ENCODE measurements around the gene PRR3. TPM values are rescaled to one million over a fixed set of nuclear protein-coding genes. Genes with fewer than 3 reads are reported as not detected.

The PRR3 gene
- total and polyA plus RNA-seq, 2 of the 13 experiments (the other 11 are each of a cell fraction or from before 2014, with no cell fraction given): 14.6 to 21.2 TPM

DNA sequence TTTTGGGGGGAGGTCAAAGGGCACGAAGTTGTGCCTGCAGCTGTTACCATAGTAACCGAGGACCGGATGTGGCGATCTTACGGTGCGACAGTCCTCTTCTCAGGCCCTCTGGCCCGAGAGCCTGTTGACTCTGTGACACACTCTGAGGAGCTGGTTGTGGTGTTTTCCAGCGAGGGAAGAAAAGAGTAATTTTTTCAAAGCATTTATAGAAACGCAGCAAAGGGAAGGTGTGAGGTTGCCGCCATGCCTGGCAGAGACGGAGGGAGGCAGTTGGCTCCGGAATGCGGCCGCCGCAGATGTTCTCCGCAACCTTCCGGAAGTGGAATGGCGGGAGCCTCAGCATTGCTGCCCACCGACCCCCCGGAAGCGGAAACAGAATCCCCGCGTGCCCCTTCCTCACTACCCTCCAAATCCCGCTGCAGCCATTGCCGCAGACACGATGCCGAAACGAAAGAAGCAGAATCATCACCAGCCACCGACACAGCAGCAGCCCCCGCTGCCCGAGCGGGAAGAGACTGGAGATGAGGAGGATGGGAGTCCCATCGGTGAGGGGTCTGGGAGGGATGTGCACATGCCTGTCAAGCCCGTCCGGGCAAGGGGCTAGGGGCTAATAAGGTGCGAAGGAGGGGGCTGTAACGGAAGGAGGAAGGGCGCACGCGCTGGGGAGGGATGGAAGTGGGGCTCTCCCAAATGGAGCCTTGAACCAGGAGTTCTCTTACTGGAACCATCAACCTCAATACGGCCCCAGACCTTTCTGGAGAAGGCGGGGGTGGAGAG lies at the start of gene PRR3 (continued):
- TF ChIP-seq HNF4G (IDR thresholded peaks at IDR 0.05; ENCODE audit: borderline replicate concordance, low read depth, low read length) (peak; percentile 57; the same call in 1 of the 2 replicates), HNF4G (CRISPR knock-in tag; IDR thresholded peaks at IDR 0.05; ENCODE audit: borderline replicate concordance, low read depth) (no peak), JUND (CRISPR knock-in tag; IDR thresholded peaks at IDR 0.05) (peak; percentile 90), NFE2 (CRISPR knock-in tag; IDR thresholded peaks at IDR 0.05) (no peak), ZNF577 (CRISPR knock-in tag; IDR thresholded peaks at IDR 0.05; ENCODE audit: borderline replicate concordance, low read depth) (peak; percentile 92), CBX2 (IDR thresholded peaks at IDR 0.05; ENCODE audit: low read depth, low read length) (no peak), CBX2 (CRISPR knock-in tag; IDR thresholded peaks at IDR 0.05; ENCODE audit: low read depth) (no peak), STAG1 (CRISPR knock-in tag; IDR thresholded peaks at IDR 0.05) (no peak), ZSCAN12 (CRISPR knock-in tag; IDR thresholded peaks at IDR 0.05) (0 out of 2 replicates have a peak, but pooled peaks have one; percentile 50), DPF2 (CRISPR knock-in tag; IDR thresholded peaks at IDR 0.05; ENCODE audit: borderline replicate concordance, low read depth) (no peak), ATF7-NPFF (CRISPR knock-in tag; IDR thresholded peaks at IDR 0.05; ENCODE audit: low read depth) (peak; percentile 78), POLR2AphosphoS2 (IDR thresholded peaks at IDR 0.05; ENCODE audit: low read depth, low read length) (no peak), ZBTB21 (CRISPR knock-in tag; IDR thresholded peaks at IDR 0.05) (no peak; the same call in 1 of the 2 replicates), ZNF792 (CRISPR knock-in tag; IDR thresholded peaks at IDR 0.05) (peak; percentile 80; the same call in 1 of the 2 replicates), ZNF251 (CRISPR knock-in tag; IDR thresholded peaks at IDR 0.05) (peak; percentile 91; the same call in 1 of the 2 replicates), ZNF790 (CRISPR knock-in tag; IDR thresholded peaks at IDR 0.05; ENCODE audit: borderline replicate concordance) (peak; percentile 93; the same call in 1 of the 2 replicates), GATAD1 (CRISPR knock-in tag; IDR thresholded peaks at IDR 0.05) (peak; percentile 97), MATR3 (CRISPR knock-in tag; IDR thresholded peaks at IDR 0.05) (no peak; the same call in 1 of the 2 replicates), ZFX (CRISPR knock-in tag; IDR thresholded peaks at IDR 0.05; ENCODE audit: low read depth) (peak; percentile 93), ARNT2 (CRISPR knock-in tag; IDR thresholded peaks at IDR 0.05; ENCODE audit: low read depth) (peak; percentile 88), PHF5A (CRISPR knock-in tag; IDR thresholded peaks at IDR 0.05; ENCODE audit: low read depth, unreplicated experiment) (peak; percentile 34), ZNF761 (CRISPR knock-in tag; conservative IDR thresholded peaks at IDR 0.05) (0 out of 2 replicates have a peak, but pooled peaks have one; percentile 59)
- TF ChIP-seq, protein P1, sequence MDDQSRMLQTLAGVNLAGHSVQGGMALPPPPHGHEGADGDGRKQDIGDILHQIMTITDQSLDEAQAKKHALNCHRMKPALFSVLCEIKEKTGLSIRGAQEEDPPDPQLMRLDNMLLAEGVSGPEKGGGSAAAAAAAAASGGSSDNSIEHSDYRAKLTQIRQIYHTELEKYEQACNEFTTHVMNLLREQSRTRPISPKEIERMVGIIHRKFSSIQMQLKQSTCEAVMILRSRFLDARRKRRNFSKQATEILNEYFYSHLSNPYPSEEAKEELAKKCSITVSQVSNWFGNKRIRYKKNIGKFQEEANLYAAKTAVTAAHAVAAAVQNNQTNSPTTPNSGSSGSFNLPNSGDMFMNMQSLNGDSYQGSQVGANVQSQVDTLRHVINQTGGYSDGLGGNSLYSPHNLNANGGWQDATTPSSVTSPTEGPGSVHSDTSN (CRISPR knock-in tag; IDR thresholded peaks at IDR 0.05; ENCODE audit: borderline replicate concordance): no peak
- TF ChIP-seq, protein P2, sequence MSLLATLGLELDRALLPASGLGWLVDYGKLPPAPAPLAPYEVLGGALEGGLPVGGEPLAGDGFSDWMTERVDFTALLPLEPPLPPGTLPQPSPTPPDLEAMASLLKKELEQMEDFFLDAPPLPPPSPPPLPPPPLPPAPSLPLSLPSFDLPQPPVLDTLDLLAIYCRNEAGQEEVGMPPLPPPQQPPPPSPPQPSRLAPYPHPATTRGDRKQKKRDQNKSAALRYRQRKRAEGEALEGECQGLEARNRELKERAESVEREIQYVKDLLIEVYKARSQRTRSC (CRISPR knock-in tag; IDR thresholded peaks at IDR 0.05; ENCODE audit: low read depth): peak; percentile 96
